HEK293 (cell line): ENCODE data around the gene DDX10.

Experiments
- CTCF ChIA-PET: fragments of 350-600 bp; formaldehyde crosslinking; extraction: SDS; loops from one replicate; lab custom pipeline; 2021; ENCODE audit warnings: antibody characterized with exemption; lab: Yijun Ruan, JAX
- POLR2A ChIA-PET: fragments of 300-600 bp; formaldehyde crosslinking; extraction: SDS; loops from one replicate; lab custom pipeline; 2020; ENCODE audit warnings: antibody characterized with exemption, inconsistent platforms; lab: Yijun Ruan, JAX
- H3K27ac ChIP-seq: fragments of 200-500 bp; sonication (Bioruptor generic); 2 replicates; pipeline ENCODE4 v1.5.1; 2014; ENCODE audit warnings: low read depth, low read length, control low read depth, inconsistent platforms; ENCODE audit errors: extremely low read depth
- H3K36me3 ChIP-seq, 2 experiments: fragments of 200-500 bp in 1 of 2; sonication (Bioruptor generic) in 1 of 2; 1 replicate in 1 of 2; 2 replicates in 1 of 2; pipeline ENCODE4 v1.5.1; 2014 to 2017; ENCODE audit warnings: inconsistent platforms in 2 of 2, low read length in 2 of 2; ENCODE audit not compliant: control insufficient read depth in 2 of 2, insufficient read depth in 1 of 2
- H3K4me1 ChIP-seq: fragments of 200-500 bp; sonication (Bioruptor generic); 2 replicates; pipeline ENCODE4 v1.5.1; 2014; ENCODE audit warnings: mild to moderate bottlenecking, low read length, inconsistent platforms; ENCODE audit not compliant: control insufficient read depth, insufficient read depth
- H3K4me3 ChIP-seq: 2 replicates; pipeline ENCODE4 v1.5.1; 2011; ENCODE audit warnings: low read depth, mild to moderate bottlenecking, control low read depth, low read length, moderate library complexity
- H3K9me3 ChIP-seq: fragments of 200-500 bp; sonication (Bioruptor generic); 2 replicates; pipeline ENCODE4 v1.5.1; 2014; ENCODE audit warnings: low read depth, low read length, inconsistent platforms; ENCODE audit not compliant: control insufficient read depth, insufficient read depth
- GLI2 ChIP-seq: fragments of 450-650 bp; formaldehyde crosslinking; IDR thresholded peaks from 2 replicates; pipeline ENCODE4; 2017; ENCODE audit warnings: missing biosample characterization, missing genetic modification characterization, low read depth, borderline replicate concordance
- YY1 ChIP-seq: fragments of 450-650 bp; formaldehyde crosslinking; IDR thresholded peaks from 2 replicates; pipeline ENCODE4 v1.5.1; 2018; ENCODE audit warnings: missing biosample characterization, missing genetic modification characterization
- ZFHX2 ChIP-seq: fragments of 450-650 bp; formaldehyde crosslinking; conservative IDR thresholded peaks from 2 replicates; pipeline ENCODE4 v1.5.1; 2016; ENCODE audit warnings: missing biosample characterization, missing genetic modification characterization
- ZNF112 ChIP-seq: fragments of 450-650 bp; formaldehyde crosslinking; IDR thresholded peaks from 2 replicates; pipeline ENCODE4 v1.5.0; 2017; ENCODE audit warnings: missing biosample characterization, missing genetic modification characterization
- ZNF221 ChIP-seq: fragments of 450-650 bp; formaldehyde crosslinking; IDR thresholded peaks from 2 replicates; pipeline ENCODE4 v1.5.1; 2017; ENCODE audit warnings: missing biosample characterization, missing genetic modification characterization, borderline replicate concordance
- ZNF239 ChIP-seq: fragments of 450-650 bp; formaldehyde crosslinking; IDR thresholded peaks from 2 replicates; pipeline ENCODE4 v1.5.1; 2016; ENCODE audit warnings: missing biosample characterization, missing genetic modification characterization
- ZNF391 ChIP-seq: fragments of 450-650 bp; formaldehyde crosslinking; IDR thresholded peaks from 2 replicates; pipeline ENCODE4 v1.5.1; 2016; ENCODE audit warnings: low read depth, missing biosample characterization, missing genetic modification characterization, borderline replicate concordance
- ZNF561 ChIP-seq: fragments of 450-650 bp; IDR thresholded peaks from 2 replicates; pipeline ENCODE4 v1.5.1; 2018; ENCODE audit warnings: missing biosample characterization, missing genetic modification characterization, borderline replicate concordance
- ZNF654 ChIP-seq: fragments of 450-650 bp; formaldehyde crosslinking; IDR thresholded peaks from 2 replicates; pipeline ENCODE4 v1.5.1; 2016; ENCODE audit warnings: low read depth, missing biosample characterization, missing genetic modification characterization
- ZNF677 ChIP-seq: fragments of 450-650 bp; IDR thresholded peaks from 2 replicates; pipeline ENCODE4 v1.5.0; 2018; ENCODE audit warnings: missing biosample characterization, mild to moderate bottlenecking, missing genetic modification characterization, moderate library complexity
- ZSCAN30 ChIP-seq: fragments of 450-650 bp; IDR thresholded peaks from 2 replicates; pipeline ENCODE4 v1.5.1; 2018; ENCODE audit warnings: missing biosample characterization, mild to moderate bottlenecking, missing genetic modification characterization, moderate library complexity
- TF ChIP-seq, protein P1 (sequence below): fragments of 450-650 bp; formaldehyde crosslinking; IDR thresholded peaks from 2 replicates; pipeline ENCODE4 v1.5.1; 2016; ENCODE audit warnings: missing biosample characterization, missing genetic modification characterization
- TF ChIP-seq, protein P2 (sequence below): fragments of 450-650 bp; IDR thresholded peaks from 2 replicates; pipeline ENCODE4 v1.5.1; 2018; ENCODE audit warnings: missing biosample characterization, mild to moderate bottlenecking, missing genetic modification characterization
- TF ChIP-seq, protein P3 (sequence below): fragments of 450-650 bp; formaldehyde crosslinking; IDR thresholded peaks from 2 replicates; pipeline ENCODE4 v1.5.1; 2016; ENCODE audit warnings: missing biosample characterization, missing genetic modification characterization
- TF ChIP-seq, protein P4 (sequence below): fragments of 450-650 bp; formaldehyde crosslinking; IDR thresholded peaks from 2 replicates; pipeline ENCODE4 v1.5.1; 2016; ENCODE audit warnings: missing biosample characterization, missing genetic modification characterization
- TF ChIP-seq, protein P5 (sequence below): sonication (generic); formaldehyde crosslinking; IDR thresholded peaks from 2 replicates; pipeline ENCODE4 v1.8.1; 2022; ENCODE audit warnings: mild to moderate bottlenecking, moderate library complexity, missing genetic modification reagents

DDX10 gene

DNA sequence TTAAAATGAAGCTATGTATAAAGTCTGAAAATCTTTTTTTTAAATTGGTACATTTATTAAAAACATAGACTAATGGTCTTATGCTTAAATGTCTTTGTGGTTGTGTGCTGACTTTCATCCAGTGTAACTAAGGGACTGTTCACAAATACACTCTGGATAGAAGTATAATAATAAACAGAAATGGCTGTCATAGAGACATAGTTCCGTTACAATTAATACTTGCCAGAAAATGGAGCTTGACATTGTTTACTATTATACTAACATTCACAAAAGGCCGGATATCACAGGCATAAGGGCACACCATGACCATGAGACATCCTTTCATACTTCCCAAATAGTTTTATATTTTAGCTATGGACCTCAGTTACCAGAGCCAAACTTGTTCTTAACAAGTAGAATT, 161.3 kb downstream of the DDX10 start:
- Histone ChIP-seq H3K4me3 (no peak overlapping the region), H3K36me3 (no peaks in the 10 kb centered on the region), H3K4me1 (no peaks in the 10 kb centered on the region), H3K27ac (no peak overlapping the region), H3K9me3 (no peaks in the 10 kb centered on the region)
- ChIA-PET CTCF (interaction anchor here (1.0 kb wide), 1 partner anchor 10 kb away, joined by 3 read pairs; no protein-coding TSS in a partner anchor), POLR2A (no interaction called here)
- TF ChIP-seq, protein P1, sequence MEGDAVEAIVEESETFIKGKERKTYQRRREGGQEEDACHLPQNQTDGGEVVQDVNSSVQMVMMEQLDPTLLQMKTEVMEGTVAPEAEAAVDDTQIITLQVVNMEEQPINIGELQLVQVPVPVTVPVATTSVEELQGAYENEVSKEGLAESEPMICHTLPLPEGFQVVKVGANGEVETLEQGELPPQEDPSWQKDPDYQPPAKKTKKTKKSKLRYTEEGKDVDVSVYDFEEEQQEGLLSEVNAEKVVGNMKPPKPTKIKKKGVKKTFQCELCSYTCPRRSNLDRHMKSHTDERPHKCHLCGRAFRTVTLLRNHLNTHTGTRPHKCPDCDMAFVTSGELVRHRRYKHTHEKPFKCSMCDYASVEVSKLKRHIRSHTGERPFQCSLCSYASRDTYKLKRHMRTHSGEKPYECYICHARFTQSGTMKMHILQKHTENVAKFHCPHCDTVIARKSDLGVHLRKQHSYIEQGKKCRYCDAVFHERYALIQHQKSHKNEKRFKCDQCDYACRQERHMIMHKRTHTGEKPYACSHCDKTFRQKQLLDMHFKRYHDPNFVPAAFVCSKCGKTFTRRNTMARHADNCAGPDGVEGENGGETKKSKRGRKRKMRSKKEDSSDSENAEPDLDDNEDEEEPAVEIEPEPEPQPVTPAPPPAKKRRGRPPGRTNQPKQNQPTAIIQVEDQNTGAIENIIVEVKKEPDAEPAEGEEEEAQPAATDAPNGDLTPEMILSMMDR (tag by site-specific recombination) = no peak
- TF ChIP-seq ZSCAN30 (tag by site-specific recombination) (no peak), ZNF221 (tag by site-specific recombination) (no peak), ZNF391 (tag by site-specific recombination) (no peak), ZFHX2 (no peak), GLI2 (tag by site-specific recombination) (no peak), YY1 (tag by site-specific recombination) (no peak)
- TF ChIP-seq, protein P2, sequence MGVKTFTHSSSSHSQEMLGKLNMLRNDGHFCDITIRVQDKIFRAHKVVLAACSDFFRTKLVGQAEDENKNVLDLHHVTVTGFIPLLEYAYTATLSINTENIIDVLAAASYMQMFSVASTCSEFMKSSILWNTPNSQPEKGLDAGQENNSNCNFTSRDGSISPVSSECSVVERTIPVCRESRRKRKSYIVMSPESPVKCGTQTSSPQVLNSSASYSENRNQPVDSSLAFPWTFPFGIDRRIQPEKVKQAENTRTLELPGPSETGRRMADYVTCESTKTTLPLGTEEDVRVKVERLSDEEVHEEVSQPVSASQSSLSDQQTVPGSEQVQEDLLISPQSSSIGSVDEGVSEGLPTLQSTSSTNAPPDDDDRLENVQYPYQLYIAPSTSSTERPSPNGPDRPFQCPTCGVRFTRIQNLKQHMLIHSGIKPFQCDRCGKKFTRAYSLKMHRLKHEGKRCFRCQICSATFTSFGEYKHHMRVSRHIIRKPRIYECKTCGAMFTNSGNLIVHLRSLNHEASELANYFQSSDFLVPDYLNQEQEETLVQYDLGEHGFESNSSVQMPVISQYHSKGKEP (tag by site-specific recombination) = no peak
- TF ChIP-seq, protein P3, sequence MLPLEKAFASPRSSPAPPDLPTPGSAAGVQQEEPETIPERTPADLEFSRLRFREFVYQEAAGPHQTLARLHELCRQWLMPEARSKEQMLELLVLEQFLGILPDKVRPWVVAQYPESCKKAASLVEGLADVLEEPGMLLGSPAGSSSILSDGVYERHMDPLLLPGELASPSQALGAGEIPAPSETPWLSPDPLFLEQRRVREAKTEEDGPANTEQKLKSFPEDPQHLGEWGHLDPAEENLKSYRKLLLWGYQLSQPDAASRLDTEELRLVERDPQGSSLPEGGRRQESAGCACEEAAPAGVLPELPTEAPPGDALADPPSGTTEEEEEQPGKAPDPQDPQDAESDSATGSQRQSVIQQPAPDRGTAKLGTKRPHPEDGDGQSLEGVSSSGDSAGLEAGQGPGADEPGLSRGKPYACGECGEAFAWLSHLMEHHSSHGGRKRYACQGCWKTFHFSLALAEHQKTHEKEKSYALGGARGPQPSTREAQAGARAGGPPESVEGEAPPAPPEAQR (tag by site-specific recombination) = no peak

DNA sequence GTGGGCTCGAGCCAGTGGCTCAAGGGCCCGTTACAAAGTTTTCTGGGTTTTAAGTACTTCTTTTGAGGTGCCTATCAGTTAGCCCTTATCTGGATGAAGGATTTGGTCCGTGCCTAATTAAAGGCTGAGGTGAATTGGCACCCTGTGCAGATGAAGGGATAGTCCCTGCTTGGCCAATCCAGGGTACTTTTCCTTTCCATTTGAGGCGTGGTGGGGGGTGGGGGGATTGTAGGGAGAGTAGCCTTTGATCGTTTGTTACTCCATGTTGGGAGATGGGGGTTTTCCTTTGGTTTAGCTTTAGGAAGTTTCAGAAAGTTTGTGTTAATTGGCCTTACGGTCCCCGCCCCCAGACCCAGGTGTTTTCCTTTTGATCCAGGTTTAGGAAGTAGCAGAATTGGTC, 170.8 kb downstream of the DDX10 start:
- H3K4me3 ChIP-seq = no peak overlapping the region
- CTCF ChIA-PET = interaction anchor here (1.0 to 1.4 kb wide), 2 partner anchors 9 to 10 kb away, joined by 3 read pairs; no protein-coding TSS in a partner anchor
- H3K9me3 ChIP-seq = no peaks in the 10 kb centered on the region
- peaks cover 0 to 6% of the 10 kb centered on the region in 2 experiments; a peak in 1 of 3 replicates for H3K36me3 ChIP-seq
- TF ChIP-seq ZNF112 (tag by site-specific recombination) = no peak
- TF ChIP-seq, protein P4, sequence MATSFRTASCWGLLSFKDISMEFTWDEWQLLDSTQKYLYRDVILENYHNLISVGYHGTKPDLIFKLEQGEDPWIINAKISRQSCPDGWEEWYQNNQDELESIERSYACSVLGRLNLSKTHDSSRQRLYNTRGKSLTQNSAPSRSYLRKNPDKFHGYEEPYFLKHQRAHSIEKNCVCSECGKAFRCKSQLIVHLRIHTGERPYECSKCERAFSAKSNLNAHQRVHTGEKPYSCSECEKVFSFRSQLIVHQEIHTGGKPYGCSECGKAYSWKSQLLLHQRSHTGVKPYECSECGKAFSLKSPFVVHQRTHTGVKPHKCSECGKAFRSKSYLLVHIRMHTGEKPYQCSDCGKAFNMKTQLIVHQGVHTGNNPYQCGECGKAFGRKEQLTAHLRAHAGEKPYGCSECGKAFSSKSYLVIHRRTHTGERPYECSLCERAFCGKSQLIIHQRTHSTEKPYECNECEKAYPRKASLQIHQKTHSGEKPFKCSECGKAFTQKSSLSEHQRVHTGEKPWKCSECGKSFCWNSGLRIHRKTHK (tag by site-specific recombination) = no peak
- TF ChIP-seq ZNF677 (tag by site-specific recombination) = no peak
- TF ChIP-seq ZNF654 (tag by site-specific recombination) = no peak
- TF ChIP-seq, protein P5, sequence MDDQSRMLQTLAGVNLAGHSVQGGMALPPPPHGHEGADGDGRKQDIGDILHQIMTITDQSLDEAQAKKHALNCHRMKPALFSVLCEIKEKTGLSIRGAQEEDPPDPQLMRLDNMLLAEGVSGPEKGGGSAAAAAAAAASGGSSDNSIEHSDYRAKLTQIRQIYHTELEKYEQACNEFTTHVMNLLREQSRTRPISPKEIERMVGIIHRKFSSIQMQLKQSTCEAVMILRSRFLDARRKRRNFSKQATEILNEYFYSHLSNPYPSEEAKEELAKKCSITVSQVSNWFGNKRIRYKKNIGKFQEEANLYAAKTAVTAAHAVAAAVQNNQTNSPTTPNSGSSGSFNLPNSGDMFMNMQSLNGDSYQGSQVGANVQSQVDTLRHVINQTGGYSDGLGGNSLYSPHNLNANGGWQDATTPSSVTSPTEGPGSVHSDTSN (CRISPR knock-in tag) = no peak
- TF ChIP-seq ZNF561 = no peak
- TF ChIP-seq ZNF239 (tag by site-specific recombination) = no peak
- POLR2A ChIA-PET = no interaction called here
- no peak overlapping the region for H3K27ac ChIP-seq
- H3K4me1 ChIP-seq = no peaks in the 10 kb centered on the region
